ENCODE results near the gene CFAP74. TPM values are rescaled to one million over a fixed set of nuclear protein-coding genes. Genes with fewer than 3 reads are reported as not detected.

Gene CFAP74
- total and polyA plus RNA-seq, 12 donors, result 0.03 TPM; not detected in 11

GRCh38 chr1:1972976-1973715 is 30.4 kb downstream of the CFAP74 start:
- Histone ChIP-seq H3K27me3 (peaks cover 0 to 46% (median 28%) of the 10 kb centered on the region in 7 donors), H3K4me1 (no peaks in the 10 kb centered on the region), H3K9me3 (no peaks in the 10 kb centered on the region), H3K27ac (no peak overlapping the region), H3K36me3 (no peaks in the 10 kb centered on the region), H3K4me3 (no peak overlapping the region)
- DNase-seq (no peak), ATAC-seq (no peak)
- intact Hi-C loops (cut with DNase I), result no loop called here
- WGBS, 2 donors, result 60 to 63% methylated on average over 22 of the region's 22 CpGs
- TF ChIP-seq, protein P1, sequence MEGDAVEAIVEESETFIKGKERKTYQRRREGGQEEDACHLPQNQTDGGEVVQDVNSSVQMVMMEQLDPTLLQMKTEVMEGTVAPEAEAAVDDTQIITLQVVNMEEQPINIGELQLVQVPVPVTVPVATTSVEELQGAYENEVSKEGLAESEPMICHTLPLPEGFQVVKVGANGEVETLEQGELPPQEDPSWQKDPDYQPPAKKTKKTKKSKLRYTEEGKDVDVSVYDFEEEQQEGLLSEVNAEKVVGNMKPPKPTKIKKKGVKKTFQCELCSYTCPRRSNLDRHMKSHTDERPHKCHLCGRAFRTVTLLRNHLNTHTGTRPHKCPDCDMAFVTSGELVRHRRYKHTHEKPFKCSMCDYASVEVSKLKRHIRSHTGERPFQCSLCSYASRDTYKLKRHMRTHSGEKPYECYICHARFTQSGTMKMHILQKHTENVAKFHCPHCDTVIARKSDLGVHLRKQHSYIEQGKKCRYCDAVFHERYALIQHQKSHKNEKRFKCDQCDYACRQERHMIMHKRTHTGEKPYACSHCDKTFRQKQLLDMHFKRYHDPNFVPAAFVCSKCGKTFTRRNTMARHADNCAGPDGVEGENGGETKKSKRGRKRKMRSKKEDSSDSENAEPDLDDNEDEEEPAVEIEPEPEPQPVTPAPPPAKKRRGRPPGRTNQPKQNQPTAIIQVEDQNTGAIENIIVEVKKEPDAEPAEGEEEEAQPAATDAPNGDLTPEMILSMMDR (IDR thresholded peaks at IDR 0.05), result no peak

- Histone ChIP-seq H3K4me3 (no peak overlapping the region), H3K27me3 (peaks cover 0 to 59% (median 35%) of the 10 kb centered on the region in 7 donors), H3K9me3 (no peaks in the 10 kb centered on the region), H3K27ac (no peak overlapping the region), H3K36me3 (no peaks in the 10 kb centered on the region), H3K4me1 (no peaks in the 10 kb centered on the region)
- 91 to 93% methylated on average over 21 of the region's 21 CpGs for WGBS, 2 donors
- intact Hi-C loops (cut with DNase I), result no loop called here
- TF ChIP-seq, protein P1 (IDR thresholded peaks at IDR 0.05), result no peak
- ATAC-seq (no peak), DNase-seq (no peak)
Observed at GRCh38 chr1:1971688-1972087, 31.9 kb downstream of the CFAP74 start.

- H3K27ac ChIP-seq, result no peak overlapping the region
- H3K9me3 ChIP-seq, result no peaks in the 10 kb centered on the region
- WGBS, 2 donors, result 89 to 90% methylated on average over 17 of the region's 17 CpGs
- intact Hi-C loops (cut with DNase I), result no loop called here
- H3K4me3 ChIP-seq, result no peak overlapping the region
- TF ChIP-seq, protein P1 (IDR thresholded peaks at IDR 0.05), result no peak
- no peaks in the 10 kb centered on the region for H3K4me1 ChIP-seq
- H3K36me3 ChIP-seq, result no peaks in the 10 kb centered on the region
- DNase-seq (no peak), ATAC-seq (no peak)
- H3K27me3 ChIP-seq, result peaks cover 0 to 64% (median 42%) of the 10 kb centered on the region in 7 donors
Observed at GRCh38 chr1:1971017-1971416, 32.6 kb downstream of the CFAP74 start.

DNA sequence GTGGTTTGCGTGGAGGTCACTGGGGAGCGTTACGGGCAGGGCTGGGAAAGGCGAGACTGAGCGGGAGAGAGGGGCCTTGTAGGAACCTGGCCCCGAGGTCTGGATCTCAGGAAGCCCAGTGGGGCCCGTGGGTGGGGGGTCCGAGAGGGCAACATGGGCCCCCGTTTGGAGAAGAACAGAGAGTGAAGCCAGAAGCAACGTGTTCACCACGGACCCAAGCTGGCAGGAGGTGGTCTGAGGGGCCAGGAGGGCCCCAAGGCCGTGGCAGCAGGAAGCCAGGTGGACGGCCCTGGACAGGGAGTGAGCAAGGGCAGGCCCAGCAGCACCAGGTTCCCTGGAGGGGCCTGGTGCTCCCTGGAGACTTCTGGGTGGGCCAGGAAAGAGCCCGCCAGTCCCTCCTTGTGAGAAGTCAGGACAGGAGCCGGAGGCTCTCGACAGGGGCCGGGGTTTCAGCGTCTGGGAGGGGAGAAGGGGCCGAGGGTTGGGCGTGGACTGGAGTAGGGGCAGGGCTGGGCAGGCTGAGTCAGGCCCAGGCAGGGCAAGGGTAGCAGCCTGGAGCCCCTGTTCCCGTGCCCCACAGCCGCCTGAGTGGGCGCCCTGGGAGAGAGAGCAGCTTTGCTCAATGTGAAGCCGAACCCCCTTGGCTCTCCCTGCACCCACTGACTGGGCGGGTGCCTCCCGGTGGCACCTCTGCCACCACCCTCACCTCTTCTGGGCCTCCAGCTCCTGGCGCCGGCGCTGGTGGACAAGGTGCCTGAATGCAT is 33.5 kb downstream of the CFAP74 start:
- no peaks in the 10 kb centered on the region for H3K4me1 ChIP-seq
- no peak overlapping the region for H3K4me3 ChIP-seq
- intact Hi-C loops (cut with DNase I), result no loop called here
- H3K27me3 ChIP-seq, result peaks cover 0 to 64% (median 46%) of the 10 kb centered on the region in 7 donors
- TF ChIP-seq, protein P1 (IDR thresholded peaks at IDR 0.05), result no peak
- WGBS, 2 donors, result 80 to 81% methylated on average over 29 of the region's 29 CpGs
- H3K27ac ChIP-seq, result no peak overlapping the region
- no peak for DNase-seq
- no peaks in the 10 kb centered on the region for H3K36me3 ChIP-seq
- ATAC-seq, result no peak
- H3K9me3 ChIP-seq, result no peaks in the 10 kb centered on the region
